ENCODE measurements around the gene PLD2. TPM values are rescaled to one million over a fixed set of nuclear protein-coding genes. Genes with fewer than 3 reads are reported as not detected.
"Not testable (repeated sequence)": the region's sequence is repeated elsewhere in the genome, so short reads cannot be mapped to it uniquely, and the experiment has no call there.

The PLD2 gene
- total RNA-seq, 2 donors from 2014 or later = 26.1 to 27.5 TPM

DNA sequence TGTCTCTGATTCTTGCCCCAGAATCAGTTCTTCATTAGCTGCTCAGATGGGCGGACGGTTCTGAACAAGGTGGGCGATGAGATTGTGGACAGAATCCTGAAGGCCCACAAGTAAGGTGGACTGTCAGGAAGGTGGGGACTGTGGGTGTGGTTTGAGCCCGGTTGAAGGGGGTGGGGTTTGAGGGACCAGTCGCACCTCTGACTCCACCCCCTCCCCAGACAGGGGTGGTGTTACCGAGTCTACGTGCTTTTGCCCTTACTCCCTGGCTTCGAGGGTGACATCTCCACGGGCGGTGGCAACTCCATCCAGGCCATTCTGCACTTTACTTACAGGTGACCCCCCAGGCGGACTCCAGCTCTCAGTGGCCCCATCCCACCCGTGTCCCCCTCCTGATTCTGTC lies 11.3 kb downstream of the PLD2 start:
- intact Hi-C loops (cut with DNase I, micrococcal nuclease) = no loop called here
- DNase-seq (no peak), ATAC-seq (no peak)

DNA sequence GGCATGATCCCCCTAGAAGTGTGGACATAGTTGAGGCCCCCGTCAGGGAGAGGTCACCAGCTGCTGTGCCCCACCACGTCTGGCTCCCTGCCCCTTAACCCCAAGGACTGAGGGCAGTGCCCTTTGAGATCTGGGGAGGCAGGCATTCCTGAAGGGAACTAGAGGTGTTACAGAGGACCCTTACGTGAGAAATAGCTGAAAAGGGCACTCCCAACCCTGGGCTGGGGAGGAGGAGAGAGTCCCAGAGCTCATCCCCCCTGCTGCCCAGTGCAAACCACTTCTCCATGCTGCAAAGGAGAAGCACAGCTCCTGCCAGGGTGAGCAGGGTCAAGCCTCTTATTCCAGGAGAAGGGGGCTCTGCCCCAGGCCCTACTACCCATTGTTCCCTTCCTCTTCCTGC lies 15.9 kb downstream of the PLD2 start:
- intact Hi-C loops (cut with DNase I, micrococcal nuclease) = no loop called here
- no peak for ATAC-seq
- no peak for DNase-seq

DNA sequence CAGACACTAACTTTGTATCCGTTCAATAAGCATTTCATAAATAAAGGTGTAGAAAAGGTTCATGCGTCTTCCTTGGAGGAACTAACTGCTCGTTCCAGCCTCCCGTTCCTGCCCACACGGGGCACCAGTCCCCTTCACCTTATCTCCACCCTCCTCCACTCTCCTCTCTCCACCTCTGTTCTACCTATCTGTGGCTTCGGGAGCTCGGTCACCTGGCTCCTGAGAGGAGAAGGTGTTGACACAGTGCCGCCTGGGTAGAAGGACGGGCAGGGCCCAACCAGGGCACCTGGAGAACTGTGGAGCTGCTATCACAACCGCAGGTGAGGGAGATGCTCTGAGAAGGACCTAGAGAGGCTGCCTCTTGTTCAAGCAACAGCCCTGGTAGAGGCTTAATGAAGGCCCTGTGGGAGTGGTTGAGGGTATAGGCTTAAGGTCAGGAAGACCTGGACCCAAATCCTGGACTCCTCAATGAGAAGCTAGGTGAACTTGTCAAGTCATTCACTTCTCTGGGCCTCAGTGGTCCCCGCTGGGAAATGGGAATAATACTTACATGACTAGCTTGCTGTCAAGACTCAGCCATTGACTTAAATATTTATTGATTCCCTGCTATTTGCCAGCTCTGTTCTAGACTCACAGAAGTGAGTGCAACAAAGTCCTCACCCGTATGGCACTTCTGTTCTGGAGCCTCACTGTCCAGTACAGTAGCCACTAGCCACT lies 16.6 kb downstream of the PLD2 start:
- intact Hi-C loops (cut with DNase I, micrococcal nuclease) = no loop called here
- ATAC-seq (peak; percentile 53), DNase-seq (no peak)

DNA sequence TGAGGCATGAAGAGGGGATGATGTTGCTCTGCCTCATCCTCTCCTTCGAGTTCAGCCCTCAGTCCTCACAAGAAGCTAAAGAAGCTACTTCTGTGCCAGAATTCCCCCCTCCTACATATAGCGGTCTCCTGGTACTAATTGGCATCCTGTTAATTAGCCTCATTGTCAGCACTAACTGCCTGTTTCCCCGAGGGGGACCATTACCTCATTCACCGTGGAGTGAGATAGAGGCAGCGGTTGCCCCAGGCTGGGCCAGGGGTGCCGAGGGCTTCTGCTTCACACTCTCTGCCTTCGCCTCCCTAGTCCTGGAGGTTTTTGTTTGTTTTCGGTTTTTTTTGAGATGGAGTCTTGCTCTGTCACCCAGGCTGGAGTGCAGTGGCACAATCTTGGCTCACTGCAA lies 20.4 kb downstream of the PLD2 start:
- ATAC-seq (no peak), DNase-seq (no peak)
- intact Hi-C loops (cut with DNase I, micrococcal nuclease) = no loop called here

DNA sequence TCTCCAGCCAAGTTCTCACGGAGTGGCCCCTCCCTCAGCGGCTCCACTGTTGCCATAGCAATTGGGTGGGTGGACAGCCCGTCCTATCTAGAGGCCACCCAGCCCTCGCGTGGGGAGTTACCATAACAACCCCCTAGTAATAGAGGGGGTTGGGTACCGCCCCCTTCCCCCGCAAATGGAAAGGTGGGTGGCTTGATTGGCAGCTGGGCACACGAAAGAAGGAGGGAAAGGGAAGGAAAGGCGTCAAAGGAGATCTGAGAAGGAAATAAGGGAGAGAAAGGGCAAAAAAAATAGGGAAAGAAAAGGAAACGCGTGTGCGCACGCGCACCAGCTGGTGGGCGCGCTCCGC lies 25.9 kb downstream of the PLD2 start:
- ATAC-seq; DNase-seq; intact Hi-C loops (cut with DNase I, micrococcal nuclease): not testable (repeated sequence)

DNA sequence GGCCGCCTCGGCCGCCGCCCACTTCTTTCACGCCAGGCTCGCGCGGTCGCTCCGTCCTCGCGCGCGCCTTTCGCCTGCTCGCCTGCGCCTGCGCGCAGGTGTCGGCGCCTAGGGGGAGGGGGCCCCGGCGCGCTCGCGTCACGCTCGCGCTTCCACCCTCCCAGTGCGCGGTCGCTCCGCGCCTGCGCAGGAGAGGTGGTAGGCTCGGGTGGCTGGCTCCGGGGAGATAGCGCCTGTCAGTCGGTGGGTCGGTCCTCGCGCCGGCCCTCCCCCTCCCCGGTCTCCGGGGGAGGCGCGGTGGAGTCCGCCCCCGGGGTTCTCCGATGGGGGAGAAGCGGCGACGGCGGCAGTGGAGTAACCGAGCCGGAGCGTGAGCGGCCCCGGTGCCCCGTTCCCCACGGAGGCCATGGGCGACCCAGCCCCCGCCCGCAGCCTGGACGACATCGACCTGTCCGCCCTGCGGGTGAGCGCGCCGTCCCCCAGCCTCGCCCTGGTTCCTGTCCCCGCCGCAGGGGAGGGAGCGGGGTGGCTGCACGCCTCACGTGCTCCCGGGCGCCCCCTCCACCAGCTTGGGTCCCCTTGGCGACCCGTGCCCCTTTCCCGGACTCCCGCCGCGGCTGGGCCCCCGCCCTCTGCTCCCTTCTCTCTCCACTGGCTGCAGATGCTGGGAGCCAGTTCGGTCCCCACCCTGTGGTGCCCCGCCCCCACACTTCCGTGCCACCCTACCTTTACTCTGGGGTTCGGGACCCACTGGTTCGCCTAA lies 26.4 kb downstream of the PLD2 start, which contains the start of gene MINK1:
TSS of gene MINK1 (plus strand) at position 163 of the 763 bp plus-strand sequence. CDS start at position 407, 244 bp downstream.
- DNase-seq (peak; percentile 88), ATAC-seq (peak; percentile 87)
- intact Hi-C loops (cut with DNase I, micrococcal nuclease) = no loop called here

DNA sequence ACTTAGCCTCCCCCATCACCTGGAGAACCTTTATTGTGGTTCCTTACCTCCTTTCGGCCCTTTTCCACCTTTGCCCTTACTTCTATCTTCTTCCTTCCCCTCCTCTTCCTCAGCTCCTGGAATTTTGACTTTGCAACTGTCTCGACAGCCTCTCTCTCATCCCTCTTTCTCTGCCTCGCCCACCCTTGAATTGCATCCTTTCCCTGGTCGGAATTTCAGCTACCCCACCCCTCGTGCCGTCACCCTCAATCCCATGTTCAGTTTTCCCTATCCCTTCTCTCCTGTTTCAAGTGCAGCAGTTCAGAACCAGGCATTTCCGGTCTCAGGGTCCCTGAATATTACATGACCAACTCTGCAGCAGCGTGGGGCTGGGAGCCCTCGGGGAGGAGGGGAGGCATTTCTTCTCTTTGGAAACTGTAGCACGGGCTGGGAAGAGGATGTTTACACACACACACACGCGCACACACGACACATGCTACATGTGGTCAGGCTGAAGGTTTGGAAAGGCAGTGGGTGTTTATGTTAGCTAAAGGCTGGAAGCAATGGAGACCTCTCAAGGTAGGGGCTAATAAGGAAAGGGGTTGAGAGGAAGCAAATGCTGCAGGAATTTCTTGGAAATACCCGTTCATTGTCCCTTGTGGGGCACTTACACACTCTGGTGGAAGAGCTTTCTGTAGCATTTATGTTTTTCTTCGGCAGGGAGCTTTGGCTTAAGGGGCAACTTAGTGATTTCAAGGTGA lies 27.2 kb downstream of the PLD2 start:
- DNase-seq (peak; percentile 49 to 52), ATAC-seq (peak; percentile 34)
- intact Hi-C loops (cut with DNase I, micrococcal nuclease) = no loop called here

DNA sequence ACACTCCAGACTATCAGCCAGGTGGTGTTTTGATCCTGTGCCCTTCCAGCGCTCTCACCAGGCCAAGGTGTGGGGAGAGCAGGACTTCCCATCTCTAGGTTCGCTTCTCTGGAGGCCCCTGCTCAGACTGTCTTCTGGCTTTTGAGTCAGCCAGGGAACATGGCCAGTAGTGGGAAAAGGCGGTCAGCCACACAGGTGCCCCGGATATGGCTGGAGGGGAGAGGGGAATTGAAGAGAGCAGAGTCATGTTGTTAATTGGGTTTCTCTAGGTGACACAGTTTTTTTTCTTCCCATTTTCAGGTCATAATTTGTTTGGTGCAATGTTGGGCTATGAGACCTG lies 27.7 kb downstream of the PLD2 start:
- peak in 1 of 2 donors; percentile 27 for DNase-seq
- ATAC-seq = peak; percentile 20
- intact Hi-C loops (cut with DNase I, micrococcal nuclease) = no loop called here

DNA sequence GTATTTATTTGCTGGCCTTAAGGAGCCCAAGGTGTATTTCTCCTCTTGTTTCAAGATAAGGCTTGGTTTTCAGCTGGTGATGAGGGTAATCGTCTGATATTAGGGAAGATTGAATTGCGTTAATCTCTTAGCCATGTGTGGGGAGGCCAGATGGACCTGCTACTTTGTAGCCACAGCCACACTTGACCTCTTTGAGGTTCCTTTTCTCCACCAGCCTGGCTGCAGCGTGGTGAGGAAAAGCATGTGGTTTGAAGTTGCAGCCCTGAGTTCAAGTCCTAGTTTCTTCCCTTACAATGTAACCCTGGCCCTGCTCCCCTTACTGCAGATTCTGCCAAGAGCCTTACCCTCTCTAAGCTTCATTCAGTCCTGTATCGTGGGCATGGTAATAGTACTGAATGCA lies 29.3 kb downstream of the PLD2 start:
- ATAC-seq (no peak), DNase-seq (no peak)
- intact Hi-C loops (cut with DNase I, micrococcal nuclease) = no loop called here

DNA sequence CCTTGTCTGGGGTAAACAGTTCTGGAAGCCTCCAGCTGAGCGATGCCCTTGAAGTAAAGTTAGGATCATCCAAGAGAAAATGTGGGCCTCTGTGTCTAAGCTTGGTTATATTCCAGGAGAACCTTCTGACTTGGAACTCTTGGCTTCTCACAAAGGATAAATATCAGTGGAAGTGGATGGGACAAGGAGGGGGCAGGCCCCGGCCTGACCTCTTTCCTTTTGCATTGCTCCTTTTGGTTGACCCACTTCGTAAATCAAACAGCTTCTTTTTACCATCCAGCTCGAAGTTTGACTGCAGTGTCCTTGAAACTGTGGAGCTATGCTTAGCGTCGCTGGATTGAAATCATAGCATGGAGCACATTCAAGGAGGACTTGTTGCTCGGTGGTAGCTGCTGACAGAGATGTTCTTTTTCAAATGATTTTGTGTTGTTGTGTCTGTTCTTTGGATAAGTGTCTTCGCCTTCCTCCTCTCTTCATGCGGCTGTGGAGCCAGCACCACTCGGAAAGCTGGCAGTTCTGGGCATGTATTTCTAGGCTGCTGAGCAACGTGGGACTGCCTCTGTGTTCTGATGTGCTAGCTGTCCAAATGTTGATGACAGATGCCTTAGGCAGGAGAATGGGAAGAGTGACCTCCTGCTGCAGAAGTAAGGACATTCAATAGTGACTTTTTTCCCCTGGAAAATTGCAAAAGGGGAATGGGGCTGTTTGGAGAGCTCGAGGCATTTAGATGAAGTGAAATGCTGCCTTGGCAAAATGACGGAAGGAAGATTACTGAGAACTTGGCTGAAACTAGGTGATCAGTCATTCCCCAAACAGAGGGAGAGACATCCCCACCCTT lies 30.7 kb downstream of the PLD2 start:
- intact Hi-C loops (cut with DNase I, micrococcal nuclease) = no loop called here
- DNase-seq (no peak), ATAC-seq (no peak)

DNA sequence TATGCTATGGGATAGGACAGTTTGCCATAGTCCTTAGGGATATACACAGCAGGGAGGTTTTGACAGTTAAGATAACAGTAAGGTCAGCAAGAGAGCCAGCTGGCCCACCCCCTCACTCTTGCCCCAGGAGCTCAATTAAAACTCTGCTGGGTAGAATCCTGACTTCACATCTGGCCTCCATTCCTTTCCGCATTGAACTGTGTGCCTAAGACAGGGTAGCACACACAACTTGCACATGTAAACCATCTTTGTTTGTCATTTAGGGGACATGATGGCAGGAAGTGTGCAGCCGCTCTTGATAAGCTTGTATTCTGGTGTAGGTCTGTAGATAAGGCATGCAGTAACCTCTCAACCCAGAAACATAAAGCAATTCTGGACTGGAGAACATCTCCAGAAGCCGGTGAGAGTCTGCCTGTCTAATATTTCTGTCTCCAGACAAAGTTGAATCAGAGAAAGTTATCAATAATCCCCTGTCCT lies 31.4 kb downstream of the PLD2 start:
- DNase-seq (no peak), ATAC-seq (no peak)
- intact Hi-C loops (cut with DNase I, micrococcal nuclease) = no loop called here

DNA sequence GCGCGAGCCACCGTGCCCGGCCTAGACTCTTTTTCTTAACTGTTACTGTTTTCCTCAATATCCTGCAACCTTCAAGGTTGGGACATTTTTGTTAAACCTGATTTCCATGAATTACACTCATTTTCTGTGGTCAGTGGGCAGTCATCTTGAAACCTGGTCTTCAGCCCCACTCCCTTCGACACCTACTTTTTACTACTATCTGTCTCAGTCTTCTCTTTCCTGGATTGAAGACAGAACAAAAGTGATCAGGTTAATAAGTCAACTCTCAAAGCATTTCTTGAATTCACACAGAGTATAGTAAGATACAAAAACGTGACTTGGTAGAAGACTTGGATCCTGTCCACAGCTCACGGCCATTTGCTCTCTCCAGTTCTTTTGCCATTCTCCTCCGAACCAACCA lies 32.3 kb downstream of the PLD2 start:
- no peak for DNase-seq
- ATAC-seq = no peak
- intact Hi-C loops (cut with DNase I, micrococcal nuclease) = no loop called here

DNA sequence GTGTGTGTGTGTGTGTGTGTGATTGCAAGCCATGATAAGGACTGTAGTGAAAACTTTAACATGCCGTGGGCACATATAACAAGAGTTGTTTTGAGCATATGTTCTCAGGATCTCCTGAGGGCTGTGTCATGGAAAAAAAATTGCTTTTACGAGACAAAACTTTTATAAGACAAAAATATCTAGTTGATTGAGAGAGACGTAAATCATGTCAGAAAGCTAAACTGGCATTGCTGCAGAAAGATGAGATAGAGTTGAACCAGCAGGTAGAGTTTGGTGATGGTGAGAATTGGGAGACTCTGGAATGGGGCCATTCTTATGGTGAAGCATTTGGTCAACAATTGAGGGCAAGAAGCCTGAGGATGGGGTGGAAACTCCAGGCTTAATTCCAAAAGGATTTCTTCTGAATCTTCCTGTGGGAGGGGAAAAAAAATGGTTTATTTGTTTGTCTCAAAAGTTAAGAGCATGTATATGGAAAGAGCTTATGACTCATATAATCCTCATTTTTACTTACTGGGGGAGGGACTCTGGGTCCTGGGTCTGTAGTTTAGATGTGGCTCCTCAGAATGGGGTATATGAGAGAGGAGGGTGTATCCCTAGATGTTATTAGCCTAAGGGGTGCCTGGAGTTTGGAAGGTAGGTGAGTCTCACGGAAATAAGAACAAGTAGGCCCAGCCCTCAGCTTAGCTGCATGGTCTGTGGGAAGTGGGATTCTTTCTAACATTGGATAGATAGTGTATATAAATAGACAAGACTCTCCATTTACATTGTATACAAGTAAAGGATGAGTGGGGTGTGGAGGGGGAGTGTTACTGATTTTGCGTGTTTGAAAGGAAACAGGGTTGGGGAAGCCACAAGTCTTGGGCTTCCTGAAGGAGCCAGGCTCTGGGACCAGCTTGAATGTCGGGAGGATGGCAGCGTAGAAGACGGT lies 33.3 kb downstream of the PLD2 start:
- no peak for ATAC-seq
- intact Hi-C loops (cut with DNase I, micrococcal nuclease) = no loop called here
- no peak for DNase-seq

DNA sequence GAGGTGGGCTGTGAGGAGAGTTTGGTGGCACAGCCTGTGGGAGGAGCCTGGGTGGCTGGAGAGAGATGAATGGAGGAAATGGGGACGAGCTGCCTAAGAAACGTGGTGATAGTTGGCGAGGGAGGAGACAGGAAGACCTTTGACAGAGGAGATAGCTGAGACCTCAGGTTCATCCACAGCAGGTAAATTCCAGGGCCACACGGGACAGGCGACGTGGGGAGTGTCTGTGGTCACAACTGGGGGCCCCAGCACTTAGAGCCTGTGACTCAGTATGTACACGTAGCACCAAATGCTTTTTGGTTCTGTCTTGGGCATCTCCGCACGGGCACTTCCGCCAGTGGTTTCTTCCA lies 33.9 kb downstream of the PLD2 start:
- DNase-seq = no peak
- intact Hi-C loops (cut with DNase I, micrococcal nuclease) = no loop called here
- no peak for ATAC-seq

DNA sequence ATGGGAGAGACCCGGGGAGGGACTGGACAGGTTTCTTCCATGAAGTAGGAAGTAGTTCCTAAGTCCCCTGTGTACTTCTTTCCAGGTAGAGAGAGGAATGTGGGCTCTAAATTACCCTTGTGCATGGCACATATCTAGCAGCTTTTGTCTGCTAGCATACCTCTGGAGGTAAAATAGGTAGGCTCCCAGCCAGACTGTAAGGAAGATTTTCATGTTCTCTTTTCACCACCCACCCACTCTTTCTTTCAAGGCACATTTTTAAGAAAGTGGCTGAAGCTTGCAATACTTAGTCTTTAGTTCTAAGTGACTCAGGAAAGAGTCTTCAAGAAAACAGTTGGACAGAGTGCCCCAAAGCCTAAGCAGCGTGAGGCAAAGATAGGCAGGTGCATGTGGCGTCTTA lies 35.4 kb downstream of the PLD2 start:
- ATAC-seq (no peak), DNase-seq (no peak)
- intact Hi-C loops (cut with DNase I, micrococcal nuclease) = no loop called here

DNA sequence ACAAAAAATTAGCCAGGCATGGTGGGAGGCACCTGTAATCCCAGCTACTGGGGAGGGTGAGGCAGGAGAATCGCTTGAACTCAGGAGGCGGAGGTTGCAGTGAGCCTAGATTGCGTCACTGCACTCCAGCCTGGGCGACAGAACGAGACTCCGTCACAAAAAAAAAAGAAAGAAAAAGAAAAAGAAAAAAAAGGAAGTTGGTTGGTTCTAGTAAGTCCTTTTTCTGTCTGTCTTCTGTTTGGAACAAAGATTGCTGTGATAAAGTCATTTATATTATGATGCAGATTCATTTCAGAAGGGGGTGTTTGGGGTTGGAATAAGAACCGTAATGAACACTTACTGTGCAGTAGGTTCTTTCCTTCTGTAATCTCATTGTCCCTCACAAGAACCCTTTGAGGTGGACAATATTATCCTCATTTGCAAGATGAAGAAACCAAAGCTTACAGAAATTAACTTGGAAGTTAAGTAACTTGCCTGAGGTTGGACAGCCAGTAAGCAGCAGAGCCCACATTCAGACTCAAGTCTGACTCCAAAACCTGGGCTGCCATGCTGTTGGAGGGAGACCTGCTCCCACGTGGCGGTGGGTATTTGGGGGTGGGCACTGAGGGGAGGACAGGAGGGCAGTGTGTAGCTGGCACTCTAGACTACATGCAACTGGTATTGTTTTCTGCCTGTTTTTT lies 36.5 kb downstream of the PLD2 start:
- ATAC-seq = no peak
- DNase-seq = no peak
- intact Hi-C loops (cut with DNase I, micrococcal nuclease) = no loop called here

DNA sequence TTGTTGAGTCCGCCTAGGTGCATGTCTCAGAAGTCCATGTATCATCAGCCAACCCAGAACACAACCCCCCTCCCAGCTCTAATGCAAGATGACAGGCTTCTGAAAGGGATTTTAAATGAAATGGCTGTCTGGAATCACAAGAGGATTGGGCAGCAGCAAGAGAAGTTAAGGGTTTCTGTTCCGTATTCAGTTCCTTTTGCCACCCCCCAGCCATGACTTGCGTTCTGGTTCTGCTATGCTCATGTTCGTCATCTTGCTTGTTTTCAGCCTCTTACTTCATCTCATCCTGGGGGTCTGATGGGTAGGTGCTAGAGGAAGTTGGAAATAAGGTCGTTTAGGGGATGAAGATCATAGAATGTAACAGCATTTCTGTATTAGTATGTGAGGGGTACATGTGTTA lies 38.2 kb downstream of the PLD2 start:
- DNase-seq (no peak), ATAC-seq (no peak)
- intact Hi-C loops (cut with DNase I, micrococcal nuclease) = no loop called here

Measured in left colon (tissue), 2 donors.